Colonic mucosa (tissue), 4 donors: Measurements from ENCODE around the gene SULT4A1. TPM values are rescaled to one million over a fixed set of nuclear protein-coding genes. Genes with fewer than 3 reads are reported as not detected.

Experiments used
- DNase-seq: peaks from one replicate; pipeline ENCODE4 v3.0.0-alpha.2; 2020
- H3K27ac ChIP-seq: fragments of 200-600 bp; one replicate; pipeline ENCODE4 v1.8.0; 2021
- H3K27me3 ChIP-seq: fragments of 200-600 bp; one replicate; pipeline ENCODE4 v1.8.0; 2021
- H3K36me3 ChIP-seq: fragments of 200-600 bp; one replicate; pipeline ENCODE4 v1.8.0; 2021
- H3K4me1 ChIP-seq: fragments of 200-600 bp; one replicate; pipeline ENCODE4 v1.8.0; 2021; ENCODE audit warnings: mild to moderate bottlenecking
- H3K4me3 ChIP-seq: fragments of 200-600 bp; one replicate; pipeline ENCODE4 v1.8.0; 2021
- H3K9ac ChIP-seq, 2 donors: one replicate each; pipeline ENCODE4 v1.7.0; 2013; ENCODE audit warnings: control low read depth in 2 of 2, low read depth in 2 of 2, low read length in 2 of 2
- H3K9me3 ChIP-seq: fragments of 200-600 bp; one replicate; pipeline ENCODE4 v1.8.0; 2021
- CTCF ChIP-seq: fragments of 200-600 bp; IDR thresholded peaks from one replicate; pipeline ENCODE4 v1.8.0; 2022; ENCODE audit warnings: antibody characterized with exemption, mild to moderate bottlenecking
- intact Hi-C: fragments of 100-400 bp; cut with DNase I; formaldehyde crosslinking; loops from one replicate; pipeline ENCODE4 v1.14.1; 2022
- total RNA-seq, 2 donors: library from RNA; stranded (reverse); fragmentation: NEBNext Ultra II Directional in 1 of 2; extraction: Animal tissue kit (Norgen Biotek cat#: 25700) in 1 of 2; gene quantifications; one replicate each; pipeline ENCODE4 v1.2.1, GENCODE V29; 2021
- donor health status: healthy.
- donor health status: DM: no; HTN: no; CAD: no.
- donor health status: DM: no; HTN: no; CAD: no.

The SULT4A1 gene
- total RNA-seq, 2 donors from 2014 or later: 0.10 to 0.82 TPM

GRCh38 chr22:43901976-43902643 lies 39.8 kb upstream of the SULT4A1 start:
- Histone ChIP-seq H3K36me3 (no peaks in the 10 kb centered on the region), H3K9me3 (no peaks in the 10 kb centered on the region), H3K4me1 (no peaks in the 10 kb centered on the region), H3K27ac (no peak overlapping the region), H3K9ac (no peak overlapping the region), H3K4me3 (no peak overlapping the region), H3K27me3 (no peaks in the 10 kb centered on the region)
- no peak for DNase-seq
- intact Hi-C loops: loop anchor here (10.0 kb wide), 1 partner anchor 57 kb away; no protein-coding TSS in a partner anchor
- no peak for TF ChIP-seq CTCF

GRCh38 chr22:43900206-43900605 lies 37.9 kb upstream of the SULT4A1 start:
- H3K27ac ChIP-seq: no peak overlapping the region
- H3K9ac ChIP-seq: no peak overlapping the region

GRCh38 chr22:43897751-43898261 lies 35.5 kb upstream of the SULT4A1 start:
- Histone ChIP-seq H3K36me3 (no peaks in the 10 kb centered on the region), H3K27me3 (no peaks in the 10 kb centered on the region), H3K9ac (no peak overlapping the region), H3K4me3 (no peak overlapping the region), H3K4me1 (no peaks in the 10 kb centered on the region), H3K27ac (no peak overlapping the region), H3K9me3 (no peaks in the 10 kb centered on the region)
- intact Hi-C loops: no loop called here
- TF ChIP-seq CTCF: no peak
- DNase-seq: no peak

More at GRCh38 chr22:43900206-43900605, 37.9 kb upstream of the SULT4A1 start:
- Histone ChIP-seq H3K4me3 (no peak overlapping the region), H3K36me3 (no peaks in the 10 kb centered on the region), H3K27me3 (no peaks in the 10 kb centered on the region), H3K9me3 (no peaks in the 10 kb centered on the region), H3K4me1 (no peaks in the 10 kb centered on the region)
- no peak for DNase-seq
- TF ChIP-seq CTCF: no peak
- intact Hi-C loops: loop anchor here (10.0 kb wide), 1 partner anchor 55 kb away; no protein-coding TSS in a partner anchor

- Histone ChIP-seq H3K27ac (no peak overlapping the region), H3K9ac (no peak overlapping the region), H3K4me1 (no peaks in the 10 kb centered on the region), H3K36me3 (no peaks in the 10 kb centered on the region), H3K27me3 (peaks cover 10% of the 10 kb centered on the region), H3K4me3 (no peak overlapping the region), H3K9me3 (no peaks in the 10 kb centered on the region)
- DNase-seq: no peak
- intact Hi-C loops: no loop called here
- TF ChIP-seq CTCF: no peak
Measured at GRCh38 chr22:43895986-43896645, 33.8 kb upstream of the SULT4A1 start.

- TF ChIP-seq CTCF: no peak
- Histone ChIP-seq H3K4me1 (no peaks in the 10 kb centered on the region), H3K4me3 (no peak overlapping the region), H3K9me3 (no peaks in the 10 kb centered on the region), H3K27me3 (peaks cover 16% of the 10 kb centered on the region), H3K36me3 (no peaks in the 10 kb centered on the region), H3K27ac (no peak overlapping the region), H3K9ac (no peak overlapping the region)
- no peak for DNase-seq
- intact Hi-C loops: no loop called here
Measured at GRCh38 chr22:43894122-43894521, 31.8 kb upstream of the SULT4A1 start.
